Suprapubic skin (tissue), 4 donors: Measurements from ENCODE around the gene MYO5A.

Source experiments
- EP300 ChIP-seq: sonication (generic); formaldehyde crosslinking; IDR thresholded peaks from one replicate; pipeline ENCODE4 v1.6.1; 2017; ENCODE audit warnings: antibody characterized with exemption
- POLR2A ChIP-seq, 2 donors: fragments of 450-650 bp; IDR thresholded peaks; one replicate each; pipeline ENCODE4 v1.6.1; 2017; ENCODE audit warnings: antibody characterized with exemption in 2 of 2, mild to moderate bottlenecking in 2 of 2, moderate library complexity in 2 of 2
- POLR2AphosphoS5 ChIP-seq, 3 donors: sonication (generic); formaldehyde crosslinking; IDR thresholded peaks; one replicate each; pipeline ENCODE4 v1.6.1; 2017; ENCODE audit warnings: antibody characterized with exemption in 3 of 3
- TF ChIP-seq, protein P1 (sequence below), 2 donors: fragments of 200-600 bp in 1 of 2; fragments of 450-650 bp in 1 of 2; sonication (generic) in 1 of 2; IDR thresholded peaks; one replicate each; pipeline ENCODE4 v1.5.1; 2016 to 2019; ENCODE audit warnings: antibody characterized with exemption in 2 of 2, mild to moderate bottlenecking in 1 of 2, moderate library complexity in 1 of 2

DNA sequence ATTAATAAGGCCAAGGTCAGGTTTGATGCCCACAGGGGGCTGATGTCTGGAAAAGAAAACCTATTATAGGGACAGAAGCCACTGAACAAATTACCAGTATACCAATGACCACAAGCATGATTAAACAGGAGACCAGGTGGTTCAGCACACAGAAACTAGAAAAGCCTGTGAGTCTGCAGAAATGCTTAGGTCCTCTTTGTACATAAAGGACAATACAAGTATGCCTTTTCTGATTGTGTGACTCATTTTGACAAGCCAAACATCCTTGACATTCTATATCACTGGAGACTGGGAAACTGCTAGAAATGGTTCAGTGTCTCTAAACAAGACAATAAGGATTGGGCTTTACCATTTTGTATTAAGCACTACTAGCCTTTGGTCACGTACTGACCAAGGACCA is 119.9 kb downstream of the MYO5A start:
- TF ChIP-seq, protein P1, sequence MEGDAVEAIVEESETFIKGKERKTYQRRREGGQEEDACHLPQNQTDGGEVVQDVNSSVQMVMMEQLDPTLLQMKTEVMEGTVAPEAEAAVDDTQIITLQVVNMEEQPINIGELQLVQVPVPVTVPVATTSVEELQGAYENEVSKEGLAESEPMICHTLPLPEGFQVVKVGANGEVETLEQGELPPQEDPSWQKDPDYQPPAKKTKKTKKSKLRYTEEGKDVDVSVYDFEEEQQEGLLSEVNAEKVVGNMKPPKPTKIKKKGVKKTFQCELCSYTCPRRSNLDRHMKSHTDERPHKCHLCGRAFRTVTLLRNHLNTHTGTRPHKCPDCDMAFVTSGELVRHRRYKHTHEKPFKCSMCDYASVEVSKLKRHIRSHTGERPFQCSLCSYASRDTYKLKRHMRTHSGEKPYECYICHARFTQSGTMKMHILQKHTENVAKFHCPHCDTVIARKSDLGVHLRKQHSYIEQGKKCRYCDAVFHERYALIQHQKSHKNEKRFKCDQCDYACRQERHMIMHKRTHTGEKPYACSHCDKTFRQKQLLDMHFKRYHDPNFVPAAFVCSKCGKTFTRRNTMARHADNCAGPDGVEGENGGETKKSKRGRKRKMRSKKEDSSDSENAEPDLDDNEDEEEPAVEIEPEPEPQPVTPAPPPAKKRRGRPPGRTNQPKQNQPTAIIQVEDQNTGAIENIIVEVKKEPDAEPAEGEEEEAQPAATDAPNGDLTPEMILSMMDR (IDR thresholded peaks at IDR 0.05): no peak
- TF ChIP-seq POLR2A (IDR thresholded peaks at IDR 0.05) (no peak), POLR2AphosphoS5 (IDR thresholded peaks at IDR 0.05) (no peak), EP300 (no peak)
